ENCODE data around the gene ACVR1B. TPM values are rescaled to one million over a fixed set of nuclear protein-coding genes. Genes with fewer than 3 reads are reported as not detected.

The ACVR1B gene
- total RNA-seq, 1 donor from 2014 or later, result 18.7 TPM

- H3K36me3 ChIP-seq, result peaks cover 0 to 24% of the 10 kb centered on the region in 2 donors
- H3K4me3 ChIP-seq, result peak overlapping the region; percentile 4 to 65
- DNase-seq (ENCODE audit: low spot score in 2 of 2), result no peak
- intact Hi-C loops (cut with DNase I), result loop anchor here (10.0 kb wide), 1 partner anchor 1179 kb away; no protein-coding TSS in a partner anchor
- peak overlapping the region; percentile 96 to 99 for H3K27ac ChIP-seq
- no peaks in the 10 kb centered on the region for H3K27me3 ChIP-seq
- TF ChIP-seq CTCF (IDR thresholded peaks at IDR 0.05), result no peak
- H3K9me3 ChIP-seq, result no peaks in the 10 kb centered on the region
- peaks cover 12 to 60% of the 10 kb centered on the region in 2 donors for H3K4me1 ChIP-seq
These were observed 94.3 kb downstream of the ACVR1B start for GRCh38 chr12:52045794-52046199.

Other genes with a start within 250 kb of the ACVR1B start
- not detected for gene FIGNL2, start 103.0 kb upstream of the ACVR1B start, total RNA-seq
- not detected for gene ANKRD33, start 63.6 kb upstream of the ACVR1B start, total RNA-seq
- gene ACVRL1, start 44.2 kb upstream of the ACVR1B start, total RNA-seq, result 308 TPM
- gene TAMALIN, start 55.2 kb downstream of the ACVR1B start, total RNA-seq, result 32.6 TPM
- 722 TPM for gene NR4A1, start 99.7 kb downstream of the ACVR1B start, total RNA-seq
- 39.8 TPM for gene ATG101, start 118.3 kb downstream of the ACVR1B start, total RNA-seq
- 7.9 TPM for gene SMIM41, start 128.0 kb downstream of the ACVR1B start, total RNA-seq
- gene KRT80, start 240.3 kb downstream of the ACVR1B start, total RNA-seq, result not detected

Measured in ascending aorta (tissue), 2 donors.